CD4-positive, CD25-positive, alpha-beta regulatory T cell (primary cell): Measurements from ENCODE around the gene SLC25A18. TPM values are rescaled to one million over a fixed set of nuclear protein-coding genes. Genes with fewer than 3 reads are reported as not detected.

ENCODE experiments used
- ATAC-seq, 2 donors: fragments of 150-1000 bp; cut with Tn5 transposase; one replicate each; pipeline ENCODE4 v1.10.0; 2021; ENCODE audit warnings: low read depth in 2 of 2, moderate number of reproducible peaks in 2 of 2, moderate library complexity in 1 of 2
- DNase-seq, 3 donors: peaks; one replicate each; pipeline versions ENCODE4 v3.0.0 to v3.0.0-alpha.2; 2012 to 2022; ENCODE audit warnings: mixed read lengths in 1 of 3
- H3K27ac ChIP-seq: one replicate; pipeline ENCODE4 v1.7.0; 2013; ENCODE audit warnings: mild to moderate bottlenecking, low read length; ENCODE audit not compliant: insufficient read depth, poor library complexity, severe bottlenecking
- H3K27me3 ChIP-seq: one replicate; pipeline ENCODE4 v1.7.0; 2013; ENCODE audit warnings: low read length; ENCODE audit not compliant: control insufficient read depth, insufficient read depth
- H3K36me3 ChIP-seq: one replicate; pipeline ENCODE4 v1.7.0; 2013; ENCODE audit warnings: mild to moderate bottlenecking, low read length, moderate library complexity; ENCODE audit not compliant: control insufficient read depth, insufficient read depth
- H3K4me1 ChIP-seq: 2 replicates; pipeline ENCODE4 v1.7.0; 2013; ENCODE audit warnings: mild to moderate bottlenecking, low read length; ENCODE audit not compliant: insufficient read depth, control insufficient read depth, poor library complexity, severe bottlenecking
- H3K4me3 ChIP-seq: one replicate; pipeline ENCODE4 v1.7.0; 2013; ENCODE audit warnings: low read depth, mild to moderate bottlenecking, low read length, moderate library complexity
- H3K9me3 ChIP-seq, 2 experiments: 1 replicate in 1 of 2; 2 replicates in 1 of 2; pipeline ENCODE4 v1.7.0; 2013; ENCODE audit warnings: low read length in 2 of 2, mild to moderate bottlenecking in 1 of 2, moderate library complexity in 1 of 2; ENCODE audit not compliant: control insufficient read depth in 2 of 2
- H3K27ac Mint-ChIP-seq, 3 donors: one replicate each; pipeline ENCODE4 v1.8.0; 2020 to 2022; ENCODE audit warnings: mild to moderate bottlenecking in 3 of 3, mixed read lengths in 3 of 3, moderate library complexity in 2 of 3
- H3K27me3 Mint-ChIP-seq: one replicate; pipeline ENCODE4 v1.8.0; 2022; ENCODE audit warnings: mild to moderate bottlenecking, mixed read lengths
- H3K36me3 Mint-ChIP-seq: one replicate; pipeline ENCODE4 v1.8.0; 2020; ENCODE audit warnings: mixed read lengths
- H3K4me1 Mint-ChIP-seq, 4 donors: one replicate each; pipeline ENCODE4 v1.8.0; 2020 to 2022; ENCODE audit warnings: mixed read lengths in 4 of 4, mild to moderate bottlenecking in 1 of 4
- H3K4me3 Mint-ChIP-seq, 4 donors: one replicate each; pipeline ENCODE4 v1.8.0; 2020 to 2022; ENCODE audit warnings: mild to moderate bottlenecking in 4 of 4, mixed read lengths in 4 of 4, moderate library complexity in 3 of 4
- H3K9me3 Mint-ChIP-seq, 7 donors: one replicate each; pipeline ENCODE4 v1.8.0; 2020 to 2022; ENCODE audit warnings: mixed read lengths in 7 of 7, mild to moderate bottlenecking in 3 of 7, moderate library complexity in 2 of 7
- polyA plus RNA-seq, 4 donors: library from polyadenylated mRNA; unstranded; fragments of 300-500 nt; fragmentation: Illumina TruSeq; gene quantifications; one replicate each; pipeline ENCODE4 v1.2.3, GENCODE V29; 2021
- total RNA-seq: library from RNA; stranded (reverse); gene quantifications from one replicate; pipeline ENCODE4 v1.2.3, GENCODE V29; 2022

The SLC25A18 gene
- total and polyA plus RNA-seq, 5 donors from 2014 or later: 0.09 TPM; not detected in 4

- no peaks in the 10 kb centered on the region for H3K9me3 Mint-ChIP-seq
- no peaks in the 10 kb centered on the region for H3K9me3 ChIP-seq
- no peaks in the 10 kb centered on the region for H3K36me3 Mint-ChIP-seq
- DNase-seq (no peak), ATAC-seq (no peak)
- H3K4me1 Mint-ChIP-seq: no peaks in the 10 kb centered on the region
- H3K4me1 ChIP-seq: no peaks in the 10 kb centered on the region
- H3K27me3 Mint-ChIP-seq: no peaks in the 10 kb centered on the region
- H3K27ac ChIP-seq: no peak overlapping the region
- H3K27ac Mint-ChIP-seq: no peak overlapping the region
- H3K4me3 ChIP-seq: no peak overlapping the region
- H3K36me3 ChIP-seq: no peaks in the 10 kb centered on the region
- H3K27me3 ChIP-seq: no peaks in the 10 kb centered on the region
- no peak overlapping the region for H3K4me3 Mint-ChIP-seq
Measured at GRCh38 chr22:17581056-17581455, 17.8 kb downstream of the SLC25A18 start.

- Mint-ChIP-seq H3K4me3 (peak overlapping the region in 1 of 4 donors; percentile 4), H3K27me3 (no peaks in the 10 kb centered on the region), H3K27ac (no peak overlapping the region), H3K36me3 (no peaks in the 10 kb centered on the region), H3K9me3 (no peaks in the 10 kb centered on the region), H3K4me1 (no peaks in the 10 kb centered on the region)
- Histone ChIP-seq H3K27me3 (no peaks in the 10 kb centered on the region), H3K36me3 (no peaks in the 10 kb centered on the region), H3K9me3 (no peaks in the 10 kb centered on the region), H3K27ac (no peak overlapping the region), H3K4me1 (no peaks in the 10 kb centered on the region), H3K4me3 (no peak overlapping the region)
- ATAC-seq: no peak
- no peak for DNase-seq
Measured at GRCh38 chr22:17581631-17582030, 18.3 kb downstream of the SLC25A18 start.

- Histone ChIP-seq H3K9me3 (no peaks in the 10 kb centered on the region), H3K36me3 (no peaks in the 10 kb centered on the region), H3K27ac (no peak overlapping the region), H3K4me3 (no peak overlapping the region), H3K27me3 (no peaks in the 10 kb centered on the region), H3K4me1 (no peaks in the 10 kb centered on the region)
- Mint-ChIP-seq H3K4me1 (no peaks in the 10 kb centered on the region), H3K27ac (no peak overlapping the region), H3K9me3 (no peaks in the 10 kb centered on the region), H3K4me3 (no peak overlapping the region), H3K27me3 (no peaks in the 10 kb centered on the region), H3K36me3 (no peaks in the 10 kb centered on the region)
- no peak for ATAC-seq
- no peak for DNase-seq
Measured at GRCh38 chr22:17583151-17583550, 19.9 kb downstream of the SLC25A18 start.

DNA sequence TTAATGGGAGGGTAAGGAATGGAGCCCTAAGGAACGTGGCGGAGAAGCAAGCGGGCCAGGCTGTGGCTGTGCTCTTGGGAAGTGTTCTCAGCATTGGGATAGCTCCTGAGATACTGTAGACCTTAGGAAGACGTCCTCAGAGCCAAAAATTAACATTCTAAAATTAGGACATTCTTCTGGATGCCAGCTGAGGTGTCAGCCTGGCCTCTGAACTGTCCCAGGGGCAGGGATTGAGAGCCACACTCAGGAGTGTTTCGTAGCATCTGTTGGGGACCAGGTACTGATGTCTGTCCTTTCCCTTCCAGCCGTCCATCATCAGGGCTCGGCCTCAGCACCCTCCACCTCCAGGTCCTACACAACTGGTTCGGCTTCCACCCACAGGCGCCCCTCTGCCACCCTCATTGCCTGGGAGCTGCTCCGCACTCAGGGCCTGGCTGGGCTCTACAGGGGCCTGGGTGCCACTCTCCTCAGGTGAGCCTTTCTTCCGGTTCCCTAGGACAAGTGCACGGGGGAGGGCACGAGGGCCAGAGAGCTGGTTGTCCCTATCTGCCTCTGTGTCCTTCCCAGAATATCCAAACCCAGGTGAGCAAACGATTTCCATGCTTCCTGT, 23.6 kb downstream of the SLC25A18 start:
- no peaks in the 10 kb centered on the region for H3K9me3 ChIP-seq
- H3K4me1 Mint-ChIP-seq: no peaks in the 10 kb centered on the region
- no peak overlapping the region for H3K27ac Mint-ChIP-seq
- ATAC-seq (no peak), DNase-seq (no peak)
- no peak overlapping the region for H3K27ac ChIP-seq
- no peak overlapping the region for H3K4me3 ChIP-seq
- H3K27me3 Mint-ChIP-seq: no peaks in the 10 kb centered on the region
- no peaks in the 10 kb centered on the region for H3K27me3 ChIP-seq
- H3K9me3 Mint-ChIP-seq: no peaks in the 10 kb centered on the region
- peaks cover 8% of the 10 kb centered on the region for H3K36me3 Mint-ChIP-seq
- H3K36me3 ChIP-seq: peaks cover 10% of the 10 kb centered on the region
- no peak overlapping the region for H3K4me3 Mint-ChIP-seq
- H3K4me1 ChIP-seq: no peaks in the 10 kb centered on the region

DNA sequence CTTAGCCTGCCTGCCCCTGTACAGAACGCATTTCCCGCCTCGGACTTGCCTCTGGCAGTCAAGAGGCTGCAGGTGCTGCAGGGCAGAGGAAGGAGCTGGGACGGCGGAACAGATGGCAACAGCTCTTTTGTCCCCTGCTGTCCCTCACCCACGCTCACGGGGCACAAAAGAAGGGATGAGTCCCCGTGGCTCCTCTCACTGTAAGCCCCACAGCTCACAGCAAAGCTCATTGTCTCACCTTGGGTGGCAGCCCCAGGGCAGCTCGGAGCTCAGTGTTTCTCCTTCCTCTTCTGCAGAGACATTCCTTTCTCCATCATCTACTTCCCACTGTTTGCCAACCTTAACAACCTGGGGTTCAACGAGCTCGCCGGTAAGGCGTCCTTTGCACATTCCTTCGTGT, 24.3 kb downstream of the SLC25A18 start:
- H3K9me3 Mint-ChIP-seq: no peaks in the 10 kb centered on the region
- H3K4me1 ChIP-seq: no peaks in the 10 kb centered on the region
- H3K27me3 ChIP-seq: no peaks in the 10 kb centered on the region
- peaks cover 14% of the 10 kb centered on the region for H3K36me3 Mint-ChIP-seq
- no peak for ATAC-seq
- DNase-seq: no peak
- no peak overlapping the region for H3K27ac ChIP-seq
- H3K4me3 ChIP-seq: no peak overlapping the region
- no peaks in the 10 kb centered on the region for H3K9me3 ChIP-seq
- no peaks in the 10 kb centered on the region for H3K4me1 Mint-ChIP-seq
- H3K4me3 Mint-ChIP-seq: no peak overlapping the region
- no peaks in the 10 kb centered on the region for H3K27me3 Mint-ChIP-seq
- no peak overlapping the region for H3K27ac Mint-ChIP-seq
- peaks cover 16% of the 10 kb centered on the region for H3K36me3 ChIP-seq

DNA sequence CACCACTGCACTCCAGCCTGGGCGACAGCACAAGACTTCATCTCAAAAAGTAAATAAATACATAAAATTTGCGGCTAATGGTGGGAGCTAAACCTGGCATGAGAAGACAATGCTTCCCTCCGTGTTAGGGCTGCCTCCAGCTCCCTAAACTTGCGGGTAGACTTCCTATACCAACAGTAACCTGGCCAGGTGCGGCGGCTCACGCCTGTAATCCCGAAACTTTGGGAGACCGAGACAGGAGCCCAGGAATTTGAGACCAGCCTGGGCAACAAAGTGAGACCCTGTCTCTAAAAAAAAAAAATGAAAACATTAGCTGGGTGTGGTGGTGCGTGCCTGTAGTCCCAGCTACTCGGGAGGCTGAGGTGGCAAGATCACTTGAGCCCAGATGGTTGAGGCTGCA, 25.3 kb downstream of the SLC25A18 start:
- no peaks in the 10 kb centered on the region for H3K9me3 Mint-ChIP-seq
- H3K27ac Mint-ChIP-seq: no peak overlapping the region
- H3K36me3 Mint-ChIP-seq: peaks cover 20% of the 10 kb centered on the region
- Histone ChIP-seq H3K9me3 (no peaks in the 10 kb centered on the region), H3K27me3 (no peaks in the 10 kb centered on the region), H3K4me3 (no peak overlapping the region), H3K27ac (no peak overlapping the region), H3K36me3 (peaks cover 26% of the 10 kb centered on the region), H3K4me1 (no peaks in the 10 kb centered on the region)
- no peaks in the 10 kb centered on the region for H3K4me1 Mint-ChIP-seq
- DNase-seq: no peak
- ATAC-seq: no peak
- no peak overlapping the region for H3K4me3 Mint-ChIP-seq
- H3K27me3 Mint-ChIP-seq: no peaks in the 10 kb centered on the region

DNA sequence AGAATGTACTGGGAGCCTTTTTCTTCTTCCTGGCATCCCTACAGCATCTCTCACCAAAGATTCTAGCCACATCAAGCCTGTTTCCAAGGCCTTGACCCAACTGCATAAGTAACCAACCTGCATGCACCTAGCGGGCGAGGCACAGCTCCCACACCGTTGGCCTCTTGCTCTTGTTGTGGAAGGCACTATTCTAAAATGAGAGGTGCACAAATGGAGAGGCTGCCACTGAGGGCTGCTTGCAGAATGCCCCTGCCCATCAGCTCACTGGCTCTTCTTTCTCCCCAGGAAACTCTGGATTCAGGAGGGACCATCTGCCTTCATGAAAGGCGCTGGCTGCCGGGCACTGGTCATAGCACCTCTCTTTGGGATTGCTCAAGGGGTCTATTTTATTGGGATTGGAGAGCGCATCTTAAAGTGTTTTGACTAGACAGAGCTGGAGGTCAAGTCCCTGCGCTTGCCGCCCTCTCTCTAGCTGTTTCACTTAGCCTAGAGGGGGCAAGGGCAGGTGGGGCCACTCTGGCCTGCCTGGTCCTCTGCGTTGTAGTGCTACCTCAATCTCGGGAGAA, 26.6 kb downstream of the SLC25A18 start:
- Histone ChIP-seq H3K27me3 (no peaks in the 10 kb centered on the region), H3K9me3 (no peaks in the 10 kb centered on the region), H3K36me3 (peaks cover 39% of the 10 kb centered on the region), H3K4me3 (no peak overlapping the region), H3K27ac (no peak overlapping the region), H3K4me1 (no peaks in the 10 kb centered on the region)
- Mint-ChIP-seq H3K4me3 (no peak overlapping the region), H3K27ac (peak overlapping the region in 1 of 3 donors; percentile 36), H3K4me1 (no peaks in the 10 kb centered on the region), H3K27me3 (no peaks in the 10 kb centered on the region), H3K9me3 (no peaks in the 10 kb centered on the region), H3K36me3 (peaks cover 30% of the 10 kb centered on the region)
- ATAC-seq (no peak), DNase-seq (no peak)

- no peak overlapping the region for H3K27ac Mint-ChIP-seq
- no peak overlapping the region for H3K4me3 ChIP-seq
- H3K27ac ChIP-seq: no peak overlapping the region
- H3K36me3 Mint-ChIP-seq: peaks cover 34% of the 10 kb centered on the region
- no peaks in the 10 kb centered on the region for H3K9me3 Mint-ChIP-seq
- no peaks in the 10 kb centered on the region for H3K27me3 Mint-ChIP-seq
- no peak for DNase-seq
- H3K9me3 ChIP-seq: no peaks in the 10 kb centered on the region
- H3K4me1 Mint-ChIP-seq: no peaks in the 10 kb centered on the region
- no peak overlapping the region for H3K4me3 Mint-ChIP-seq
- ATAC-seq: no peak
- H3K4me1 ChIP-seq: no peaks in the 10 kb centered on the region
- peaks cover 46% of the 10 kb centered on the region for H3K36me3 ChIP-seq
- no peaks in the 10 kb centered on the region for H3K27me3 ChIP-seq
Measured at GRCh38 chr22:17590586-17590985, 27.3 kb downstream of the SLC25A18 start.
